C1 segment of cervical spinal cord (tissue), 14 donors: ENCODE results near the gene SPTY2D1.

Experiments used
- DNase-seq, 14 donors: peaks; one replicate each; lab custom pipeline; 2025; lab: John Stamatoyannopoulos, UW

The SPTY2D1 gene

GRCh38 chr11:18563090-18563730 lies 70.9 kb downstream of the SPTY2D1 start:
- no peak for DNase-seq
